SIG-M5 treated with dmso at 0.1 percent for 504 hours (cell line): ENCODE results near the gene TNFRSF25.
"Not testable (repeated sequence)": the region's sequence is repeated elsewhere in the genome, so short reads cannot be mapped to it uniquely, and the experiment has no call there.

Experiments used
- DNase-seq: peaks from one replicate; lab custom pipeline; 2025; ENCODE audit not compliant: unreplicated experiment; lab: John Stamatoyannopoulos, UW

TNFRSF25 gene

GRCh38 chr1:6454856-6455751 is 10.9 kb downstream of the TNFRSF25 start:
- no peak for DNase-seq

- not testable (repeated sequence) for DNase-seq
Observed at GRCh38 chr1:6453895-6454855, 11.8 kb downstream of the TNFRSF25 start.

- no peak for DNase-seq
Observed at GRCh38 chr1:6450943-6451373, 15.0 kb downstream of the TNFRSF25 start.

- DNase-seq, result not testable (repeated sequence)
Observed at GRCh38 chr1:6450486-6450885, 15.5 kb downstream of the TNFRSF25 start.

DNA sequence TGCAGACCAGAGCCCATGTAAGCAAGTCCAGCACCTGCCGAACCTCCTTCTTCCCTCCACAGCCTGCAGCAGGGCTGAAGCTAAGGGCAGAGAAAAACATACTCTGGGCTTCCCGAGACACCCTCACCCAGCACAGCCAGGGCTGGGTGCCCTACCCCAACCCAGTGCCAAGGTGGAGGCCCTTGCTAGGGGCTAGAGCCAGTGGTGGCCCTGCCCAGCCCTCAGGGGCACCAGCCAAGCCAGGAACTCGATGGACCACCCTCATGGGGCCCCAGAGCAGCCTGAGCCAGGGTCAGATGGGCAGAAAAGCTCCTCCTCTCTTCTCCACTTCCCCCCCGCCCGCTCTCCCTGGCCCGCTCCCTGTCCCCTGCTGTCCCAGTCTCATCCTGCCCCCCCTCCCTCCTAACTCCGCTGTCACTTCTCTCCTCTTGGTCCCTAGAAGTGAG is 15.9 kb downstream of the TNFRSF25 start:
- DNase-seq, result no peak

- DNase-seq, result no peak
Observed at GRCh38 chr1:6448749-6449631, 17.0 kb downstream of the TNFRSF25 start.

GRCh38 chr1:6447818-6448748 is 17.9 kb downstream of the TNFRSF25 start:
- no peak for DNase-seq

GRCh38 chr1:6447016-6447817 is 18.8 kb downstream of the TNFRSF25 start:
- DNase-seq, result no peak

GRCh38 chr1:6446665-6447015 is 19.3 kb downstream of the TNFRSF25 start:
- no peak for DNase-seq

DNA sequence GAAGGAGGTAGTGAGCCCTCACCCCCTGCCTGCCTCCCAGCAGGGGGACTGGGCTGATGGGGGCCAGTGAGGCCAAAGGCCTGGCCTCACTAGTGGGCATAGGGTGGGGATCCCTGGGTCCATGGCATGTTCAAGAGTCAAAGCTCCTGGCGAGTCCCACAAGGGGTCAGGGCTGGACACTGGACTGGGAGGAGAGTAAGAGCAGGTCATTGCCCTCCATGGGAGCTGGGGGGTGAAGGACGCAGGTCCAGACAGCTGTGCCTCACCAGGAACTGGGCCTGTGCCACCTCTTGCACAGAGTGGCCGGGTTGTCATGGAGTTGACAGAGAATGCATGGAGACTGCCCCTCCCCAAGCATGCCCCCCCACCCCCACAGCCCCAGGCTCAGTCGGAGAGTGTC is 20.0 kb downstream of the TNFRSF25 start:
- DNase-seq, result not testable (repeated sequence)

GRCh38 chr1:6445062-6445763 is 20.8 kb downstream of the TNFRSF25 start:
- no peak for DNase-seq

DNA sequence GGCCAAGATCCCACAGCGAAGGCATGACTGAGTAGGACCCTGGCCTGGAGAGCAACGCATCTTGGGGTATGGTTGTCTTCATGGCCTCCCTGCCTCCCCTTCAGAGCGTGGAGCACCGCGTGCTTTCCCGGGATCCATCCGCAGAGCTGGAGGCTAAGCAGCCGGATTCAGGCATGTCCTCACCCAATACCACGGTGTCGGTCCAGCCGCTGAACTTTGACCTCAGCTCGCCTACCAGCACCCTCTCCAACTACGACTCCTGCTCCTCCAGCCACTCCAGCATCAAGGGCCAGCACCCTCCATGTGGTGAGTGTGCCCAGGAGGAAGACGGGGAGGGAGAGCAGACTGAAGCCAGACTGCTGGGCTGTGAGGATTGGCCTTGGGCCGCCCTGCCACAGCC is 21.6 kb downstream of the TNFRSF25 start:
- DNase-seq, result no peak

DNA sequence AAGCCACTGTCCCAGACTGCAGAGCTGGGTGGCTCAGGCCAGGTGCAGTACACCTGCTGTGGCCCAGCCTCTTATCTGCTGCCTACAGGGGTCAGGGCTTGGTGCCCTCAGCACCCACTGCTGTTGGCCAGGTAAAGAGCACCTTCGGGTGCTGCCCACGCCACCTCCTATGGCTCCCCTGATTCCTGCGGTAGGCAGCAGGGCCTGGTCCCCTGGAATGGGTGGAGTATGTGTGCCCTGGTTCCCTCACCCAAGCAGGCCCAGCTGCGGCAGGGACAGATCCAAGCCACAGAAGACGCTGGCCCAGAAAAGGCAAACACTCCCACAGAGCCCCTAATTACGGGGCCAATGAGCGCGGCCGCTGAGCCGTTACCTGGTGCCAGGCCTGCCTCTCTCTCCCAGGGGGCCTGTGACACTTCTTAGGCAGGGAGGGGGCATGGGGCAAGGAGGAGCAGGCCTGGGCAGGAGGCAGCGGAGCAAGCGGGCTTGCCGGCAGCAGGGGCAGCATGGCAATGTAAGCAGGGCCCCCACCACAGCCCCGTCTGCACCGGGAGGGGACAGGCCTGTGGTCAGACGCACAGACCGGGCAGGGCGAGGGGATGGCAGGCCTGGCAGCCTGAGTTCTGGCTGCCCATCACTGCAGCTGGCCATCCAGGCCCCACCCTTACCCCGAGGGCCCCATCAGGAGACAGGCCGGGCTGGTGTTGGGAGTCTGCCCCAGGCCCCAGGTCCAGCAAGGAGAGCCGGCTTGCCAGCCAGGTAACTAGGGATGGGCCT is 22.4 kb downstream of the TNFRSF25 start:
- no peak for DNase-seq

DNA sequence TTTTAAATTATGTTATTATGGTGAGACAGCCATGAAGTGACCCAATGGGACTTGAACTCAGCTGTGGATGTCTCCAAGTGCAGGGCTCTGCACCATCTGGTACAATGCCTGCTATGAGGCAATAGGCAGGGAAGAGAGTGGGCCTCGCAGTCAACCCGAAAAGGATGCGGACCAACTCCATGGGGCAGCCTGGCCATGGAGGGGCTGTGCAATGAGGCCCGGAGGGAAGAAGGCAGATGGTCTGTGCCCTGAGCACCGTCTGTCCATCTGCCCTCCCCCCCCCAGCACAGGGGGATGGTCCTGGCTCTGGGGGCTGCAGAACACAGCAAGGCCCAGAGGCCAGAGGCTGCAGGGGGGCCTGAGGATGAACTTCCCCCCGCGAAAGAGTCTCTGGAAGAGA is 24.4 kb downstream of the TNFRSF25 start:
- no peak for DNase-seq

DNA sequence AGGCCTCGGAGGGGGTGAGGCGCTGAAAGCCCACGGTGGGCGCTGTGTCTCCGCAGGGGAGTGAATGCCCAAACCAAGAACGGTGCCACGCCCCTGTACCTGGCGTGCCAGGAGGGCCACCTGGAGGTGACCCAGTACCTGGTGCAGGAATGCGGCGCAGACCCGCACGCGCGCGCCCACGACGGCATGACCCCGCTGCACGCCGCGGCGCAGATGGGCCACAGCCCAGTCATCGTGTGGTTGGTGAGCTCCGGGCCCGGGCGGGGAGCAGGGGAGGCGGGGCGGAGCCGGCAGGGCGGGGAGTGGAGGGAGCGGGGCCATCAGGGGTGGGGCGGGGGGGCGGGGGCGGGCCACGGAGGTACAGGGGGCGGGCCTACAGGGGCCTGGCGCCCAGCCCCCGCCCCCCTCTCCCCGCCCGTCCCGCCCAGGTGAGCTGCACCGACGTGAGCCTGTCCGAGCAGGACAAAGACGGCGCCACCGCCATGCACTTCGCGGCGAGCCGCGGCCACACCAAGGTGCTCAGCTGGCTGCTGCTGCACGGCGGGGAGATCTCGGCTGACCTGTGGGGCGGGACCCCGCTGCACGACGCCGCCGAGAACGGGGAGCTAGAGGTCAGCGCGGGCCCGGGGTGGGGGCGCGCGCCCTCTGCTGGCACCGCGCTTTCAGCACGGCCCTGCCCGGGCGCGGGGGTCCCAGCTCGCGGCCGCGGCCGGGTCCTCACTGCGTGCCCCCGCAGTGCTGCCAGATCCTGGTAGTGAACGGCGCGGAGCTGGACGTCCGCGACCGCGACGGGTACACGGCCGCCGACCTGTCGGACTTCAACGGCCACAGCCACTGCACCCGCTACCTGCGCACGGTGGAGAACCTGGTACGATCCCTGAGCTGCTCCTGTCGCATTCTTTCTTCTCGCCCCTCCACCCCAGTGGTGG is 25.5 kb downstream of the TNFRSF25 start:
- DNase-seq, result peak; percentile 30

GRCh38 chr1:6438047-6438525 is 27.9 kb downstream of the TNFRSF25 start:
- peak; percentile 43 for DNase-seq
